HepG2 (cell line): ENCODE data around the gene FRAS1. TPM values are rescaled to one million over a fixed set of nuclear protein-coding genes. Genes with fewer than 3 reads are reported as not detected.

ENCODE experiments used
- ATAC-seq: fragments of 200-7000 bp; cut with Tn5 transposase; 3 replicates; pipeline ENCODE4 v1.9.1; 2020; ENCODE audit warnings: mild to moderate bottlenecking, moderate library complexity
- BruUV-seq: library from RNA; stranded (reverse); fragments of 400-500 nt; replicated peaks from 2 replicates; lab custom pipeline; 2021; lab: Mats Ljungman, UMichigan
- CTCF ChIA-PET: fragments of 300-600 bp; formaldehyde crosslinking; extraction: SDS; loops from one replicate; lab custom pipeline; 2021; ENCODE audit warnings: low total read pairs, inconsistent platforms, low intra/inter-chr PET ratio; lab: Yijun Ruan, JAX
- POLR2A ChIA-PET: fragments of 350-600 bp; sonication (Branson Sonifier 250); formaldehyde crosslinking; loops from one replicate; lab custom pipeline; 2020; ENCODE audit warnings: antibody characterized with exemption, inconsistent platforms; lab: Yijun Ruan, JAX
- DNase-seq: peaks from one replicate; pipeline ENCODE4 v3.0.0-alpha.2; 2015; ENCODE audit warnings: low spot score
- FAIRE-seq: peaks from 3 replicates; lab custom pipeline; 2011; peaks lifted over from hg19 to GRCh38; lab: Jason Lieb, UNC
- H2AFZ ChIP-seq: one replicate; pipeline ENCODE4 v1.6.1; 2011; ENCODE audit warnings: low read length, inconsistent platforms
- H3K27ac ChIP-seq: fragments of 300-600 bp; 3 replicates; pipeline ENCODE4 v1.8.0; 2011; ENCODE audit warnings: mixed run types, mild to moderate bottlenecking, mixed read lengths, low read length, inconsistent platforms; ENCODE audit not compliant: insufficient read depth; ENCODE audit errors: extremely low read length
- H3K27me3 ChIP-seq, 2 experiments: fragments of 200-600 bp in 1 of 2; 2 replicates in 1 of 2; 3 replicates in 1 of 2; pipeline versions ENCODE4 v1.6.0 to v1.8.0; 2011; ENCODE audit warnings: low read length in 2 of 2, mild to moderate bottlenecking in 2 of 2, moderate library complexity in 2 of 2, inconsistent platforms in 1 of 2; ENCODE audit not compliant: insufficient read depth in 2 of 2, control insufficient read depth in 1 of 2
- H3K36me3 ChIP-seq, 2 experiments: fragments of 200-600 bp in 1 of 2; replicated peaks in 1 of 2; 2 replicates in 1 of 2; 3 replicates in 1 of 2; pipeline versions ENCODE4 v1.5.1 to v1.8.0; 2011; ENCODE audit warnings: low read length in 2 of 2, inconsistent platforms in 1 of 2; ENCODE audit not compliant: insufficient read depth in 2 of 2, control insufficient read depth in 1 of 2
- H3K4me1 ChIP-seq: 2 replicates; pipeline ENCODE4 v1.5.1; 2012; ENCODE audit warnings: low read length, inconsistent platforms; ENCODE audit not compliant: insufficient read depth
- H3K4me2 ChIP-seq: 2 replicates; pipeline ENCODE4 v1.6.0; 2011; ENCODE audit warnings: low read depth, low read length, inconsistent platforms
- H3K4me3 ChIP-seq, 3 experiments: fragments of 200-600 bp in 1 of 3; sonication (generic), shearing (Covaris generic) in 1 of 3; replicated peaks in 1 of 3; 2 replicates each; pipeline ENCODE4 v1.5.1; 2011 to 2016; ENCODE audit warnings: low read length in 3 of 3, inconsistent platforms in 2 of 3, low read depth in 2 of 3, mild to moderate bottlenecking in 2 of 3, control low read depth in 1 of 3, mixed read lengths in 1 of 3; ENCODE audit not compliant: insufficient read depth in 1 of 3
- H3K79me2 ChIP-seq: one replicate; pipeline ENCODE4 v1.6.1; 2011; ENCODE audit warnings: low read length, inconsistent platforms; ENCODE audit not compliant: insufficient read depth
- H3K9ac ChIP-seq: 2 replicates; pipeline ENCODE4 v1.6.0; 2011; ENCODE audit warnings: mild to moderate bottlenecking, low read depth, low read length, inconsistent platforms; ENCODE audit not compliant: insufficient read depth
- H3K9me3 ChIP-seq: 2 replicates; pipeline ENCODE4 v1.5.1; 2012; ENCODE audit warnings: mild to moderate bottlenecking, low read length
- H4K20me1 ChIP-seq: 2 replicates; pipeline ENCODE4 v1.6.0; 2011; ENCODE audit warnings: inconsistent platforms, mild to moderate bottlenecking, low read length, moderate library complexity; ENCODE audit not compliant: insufficient read depth
- AGO2 ChIP-seq: fragments of 200-400 bp; formaldehyde crosslinking; optimal IDR thresholded peaks from 2 replicates; pipeline ENCODE3; 2017; ENCODE audit warnings: mild to moderate bottlenecking, low read depth, low read length, moderate library complexity
- AHDC1 ChIP-seq: sonication (generic); formaldehyde crosslinking; IDR thresholded peaks from 2 replicates; pipeline ENCODE4 v1.5.1; 2020; ENCODE audit warnings: mild to moderate bottlenecking, missing genetic modification reagents, borderline replicate concordance
- NR2F6 ChIP-seq, 2 experiments: IDR thresholded peaks; 2 replicates each; pipeline ENCODE4 v1.6.1; 2016; ENCODE audit warnings: antibody characterized with exemption in 1 of 2, mild to moderate bottlenecking in 1 of 2
- RARA ChIP-seq: IDR thresholded peaks from 2 replicates; pipeline ENCODE4 v1.6.1; 2016; ENCODE audit warnings: missing genetic modification reagents, missing compliant biosample characterization
- SMARCE1 ChIP-seq: fragments of 450-650 bp; IDR thresholded peaks from 2 replicates; pipeline ENCODE4 v1.6.1; 2017; ENCODE audit warnings: borderline replicate concordance
- TGIF2 ChIP-seq: IDR thresholded peaks from 2 replicates; pipeline ENCODE4 v1.6.1; 2016; ENCODE audit warnings: control low read depth, missing compliant biosample characterization
- ZNF781 ChIP-seq: sonication (generic); formaldehyde crosslinking; IDR thresholded peaks from 2 replicates; pipeline ENCODE4 v1.5.1; 2020; ENCODE audit warnings: borderline replicate concordance, mild to moderate bottlenecking, missing genetic modification reagents; ENCODE audit errors: not compliant biosample characterization
- WGBS: methylation state at CpG from one replicate; pipeline ENCODE4 v1.1.6; 2017; ENCODE audit warnings: low lambda C conversion rate; 5-methylcytosine and 5-hydroxymethylcytosine counted together
- in situ Hi-C: cut with HindIII; loops from 2 replicates; pipeline ENCODE4 v1.10.0; 2017; ENCODE audit warnings: low pct_unique_long_range_greater_than_20kb; ENCODE audit not compliant: extremely low pct_ligation_motif_present
- intact Hi-C: fragments of 100-400 bp; cut with micrococcal nuclease; formaldehyde crosslinking; loops from one replicate; pipeline ENCODE4 v1.10.0; 2022; ENCODE audit not compliant: unreplicated experiment
- polyA plus RNA-seq, 8 experiments: library from polyadenylated mRNA; depleted of rRNA in 3 of 8; stranded (reverse) in 7 of 8; unstranded in 1 of 8; fragments of >200 nt; fragmentation: Illumina TruSeq in 4 of 8; extraction: Trizol in 4 of 8; gene quantifications; 2 replicates each; pipeline versions ENCODE4 v1.2.1 to v1.2.3, GENCODE V29; 2011 to 2016; ENCODE audit warnings: low read depth in 4 of 8, missing spikeins in 1 of 8, mixed read lengths in 1 of 8; ENCODE audit not compliant: insufficient read depth in 1 of 8
- total RNA-seq, 5 experiments: library from RNA; depleted of rRNA; stranded (reverse); fragments of >200 nt; fragmentation: Illumina TruSeq; extraction: Trizol; gene quantifications; 2 replicates each; pipeline ENCODE4 v1.2.3, GENCODE V29; 2016; ENCODE audit warnings: low read depth in 1 of 5
- TF ChIP-seq, protein P1 (sequence below): sonication (generic); formaldehyde crosslinking; IDR thresholded peaks from 2 replicates; pipeline ENCODE4 v1.4.0; 2020; ENCODE audit warnings: missing genetic modification reagents, borderline replicate concordance
- TF ChIP-seq, protein P2 (sequence below): sonication (generic); formaldehyde crosslinking; IDR thresholded peaks from 2 replicates; pipeline ENCODE4 v1.4.0; 2020; ENCODE audit warnings: missing genetic modification reagents

FRAS1 gene
- total and polyA plus RNA-seq, 2 of the 13 experiments (the other 11 are each of a cell fraction or from before 2014, with no cell fraction given): 22.5 to 31.6 TPM

- TF ChIP-seq, protein P1, sequence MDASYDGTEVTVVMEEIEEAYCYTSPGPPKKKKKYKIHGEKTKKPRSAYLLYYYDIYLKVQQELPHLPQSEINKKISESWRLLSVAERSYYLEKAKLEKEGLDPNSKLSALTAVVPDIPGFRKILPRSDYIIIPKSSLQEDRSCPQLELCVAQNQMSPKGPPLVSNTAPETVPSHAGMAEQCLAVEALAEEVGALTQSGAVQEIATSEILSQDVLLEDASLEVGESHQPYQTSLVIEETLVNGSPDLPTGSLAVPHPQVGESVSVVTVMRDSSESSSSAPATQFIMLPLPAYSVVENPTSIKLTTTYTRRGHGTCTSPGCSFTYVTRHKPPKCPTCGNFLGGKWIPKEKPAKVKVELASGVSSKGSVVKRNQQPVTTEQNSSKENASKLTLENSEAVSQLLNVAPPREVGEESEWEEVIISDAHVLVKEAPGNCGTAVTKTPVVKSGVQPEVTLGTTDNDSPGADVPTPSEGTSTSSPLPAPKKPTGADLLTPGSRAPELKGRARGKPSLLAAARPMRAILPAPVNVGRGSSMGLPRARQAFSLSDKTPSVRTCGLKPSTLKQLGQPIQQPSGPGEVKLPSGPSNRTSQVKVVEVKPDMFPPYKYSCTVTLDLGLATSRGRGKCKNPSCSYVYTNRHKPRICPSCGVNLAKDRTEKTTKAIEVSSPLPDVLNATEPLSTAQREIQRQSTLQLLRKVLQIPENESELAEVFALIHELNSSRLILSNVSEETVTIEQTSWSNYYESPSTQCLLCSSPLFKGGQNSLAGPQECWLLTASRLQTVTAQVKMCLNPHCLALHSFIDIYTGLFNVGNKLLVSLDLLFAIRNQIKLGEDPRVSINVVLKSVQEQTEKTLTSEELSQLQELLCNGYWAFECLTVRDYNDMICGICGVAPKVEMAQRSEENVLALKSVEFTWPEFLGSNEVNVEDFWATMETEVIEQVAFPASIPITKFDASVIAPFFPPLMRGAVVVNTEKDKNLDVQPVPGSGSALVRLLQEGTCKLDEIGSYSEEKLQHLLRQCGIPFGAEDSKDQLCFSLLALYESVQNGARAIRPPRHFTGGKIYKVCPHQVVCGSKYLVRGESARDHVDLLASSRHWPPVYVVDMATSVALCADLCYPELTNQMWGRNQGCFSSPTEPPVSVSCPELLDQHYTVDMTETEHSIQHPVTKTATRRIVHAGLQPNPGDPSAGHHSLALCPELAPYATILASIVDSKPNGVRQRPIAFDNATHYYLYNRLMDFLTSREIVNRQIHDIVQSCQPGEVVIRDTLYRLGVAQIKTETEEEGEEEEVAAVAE: no peak
- TF ChIP-seq TGIF2 (CRISPR knock-in tag) (no peak), RARA (CRISPR knock-in tag) (no peak)
These were observed 353.1 kb downstream of the FRAS1 start (continued) for GRCh38 chr4:78410225-78410624.

- intact Hi-C loops (no loop called here), in situ Hi-C loops (no loop called here)
- Histone ChIP-seq H4K20me1 (no peaks in the 10 kb centered on the region), H3K36me3 (peaks cover 24 to 46% of the 10 kb centered on the region in 2 experiments; a peak in 4 of 5 replicates), H3K4me1 (peaks cover 5% of the 10 kb centered on the region; the same call in 1 of the 2 replicates), H3K4me3 (no peak overlapping the region), H3K27ac (no peak overlapping the region), H2AFZ (no peak overlapping the region), H3K9me3 (no peaks in the 10 kb centered on the region), H3K4me2 (no peak overlapping the region), H3K27me3 (no peaks in the 10 kb centered on the region), H3K9ac (no peak overlapping the region), H3K79me2 (no peaks in the 10 kb centered on the region)
- POLR2A ChIA-PET: no interaction called here
- DNase-seq (no peak), ATAC-seq (no peak), FAIRE-seq (no peak)
- no TSS peak for BruUV-seq
- WGBS: 97% methylated on average over 1 of the region's 1 CpG
- CTCF ChIA-PET: no interaction called here
- no peak for TF ChIP-seq AHDC1 (CRISPR knock-in tag)
- TF ChIP-seq ZNF781 (CRISPR knock-in tag): no peak
- TF ChIP-seq SMARCE1: no peak
- TF ChIP-seq NR2F6 (IDR thresholded peaks at IDR 0.05): no peak
- no peak for TF ChIP-seq NR2F6 (CRISPR knock-in tag; IDR thresholded peaks at IDR 0.05)
- TF ChIP-seq, protein P2, sequence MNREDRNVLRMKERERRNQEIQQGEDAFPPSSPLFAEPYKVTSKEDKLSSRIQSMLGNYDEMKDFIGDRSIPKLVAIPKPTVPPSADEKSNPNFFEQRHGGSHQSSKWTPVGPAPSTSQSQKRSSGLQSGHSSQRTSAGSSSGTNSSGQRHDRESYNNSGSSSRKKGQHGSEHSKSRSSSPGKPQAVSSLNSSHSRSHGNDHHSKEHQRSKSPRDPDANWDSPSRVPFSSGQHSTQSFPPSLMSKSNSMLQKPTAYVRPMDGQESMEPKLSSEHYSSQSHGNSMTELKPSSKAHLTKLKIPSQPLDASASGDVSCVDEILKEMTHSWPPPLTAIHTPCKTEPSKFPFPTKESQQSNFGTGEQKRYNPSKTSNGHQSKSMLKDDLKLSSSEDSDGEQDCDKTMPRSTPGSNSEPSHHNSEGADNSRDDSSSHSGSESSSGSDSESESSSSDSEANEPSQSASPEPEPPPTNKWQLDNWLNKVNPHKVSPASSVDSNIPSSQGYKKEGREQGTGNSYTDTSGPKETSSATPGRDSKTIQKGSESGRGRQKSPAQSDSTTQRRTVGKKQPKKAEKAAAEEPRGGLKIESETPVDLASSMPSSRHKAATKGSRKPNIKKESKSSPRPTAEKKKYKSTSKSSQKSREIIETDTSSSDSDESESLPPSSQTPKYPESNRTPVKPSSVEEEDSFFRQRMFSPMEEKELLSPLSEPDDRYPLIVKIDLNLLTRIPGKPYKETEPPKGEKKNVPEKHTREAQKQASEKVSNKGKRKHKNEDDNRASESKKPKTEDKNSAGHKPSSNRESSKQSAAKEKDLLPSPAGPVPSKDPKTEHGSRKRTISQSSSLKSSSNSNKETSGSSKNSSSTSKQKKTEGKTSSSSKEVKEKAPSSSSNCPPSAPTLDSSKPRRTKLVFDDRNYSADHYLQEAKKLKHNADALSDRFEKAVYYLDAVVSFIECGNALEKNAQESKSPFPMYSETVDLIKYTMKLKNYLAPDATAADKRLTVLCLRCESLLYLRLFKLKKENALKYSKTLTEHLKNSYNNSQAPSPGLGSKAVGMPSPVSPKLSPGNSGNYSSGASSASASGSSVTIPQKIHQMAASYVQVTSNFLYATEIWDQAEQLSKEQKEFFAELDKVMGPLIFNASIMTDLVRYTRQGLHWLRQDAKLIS: no peak
- no peak for TF ChIP-seq AGO2
These were observed 353.6 kb downstream of the FRAS1 start for GRCh38 chr4:78410676-78411075.
